GM21381 (cell line): ENCODE measurements around the gene GABRA5.

ENCODE experiments used
- ATAC-seq: cut with Tn5 transposase; IDR thresholded peaks from one replicate; pipeline ENCODE4 v1.9.1; 2021; ENCODE audit warnings: mild to moderate bottlenecking, moderate library complexity; ENCODE audit not compliant: unreplicated experiment

GABRA5 gene

DNA sequence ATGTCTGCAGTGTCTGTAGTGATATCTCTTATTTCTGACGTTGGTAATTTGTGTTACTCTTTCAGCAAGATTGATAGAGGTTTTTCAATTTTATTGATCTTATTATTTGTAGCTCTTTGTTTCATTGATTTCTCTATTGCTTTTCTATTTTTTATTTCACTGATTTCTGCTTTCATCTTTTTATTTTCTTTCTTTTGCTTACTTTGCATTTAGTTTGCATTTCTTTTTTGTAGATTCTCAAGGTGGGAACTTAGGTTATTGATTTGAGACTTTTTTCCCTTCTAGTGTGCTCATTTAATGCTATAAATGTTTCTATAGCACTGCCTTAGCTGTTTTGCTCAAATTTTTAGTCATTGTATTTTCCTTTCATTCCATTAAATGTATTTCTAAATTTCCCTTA lies 54.6 kb downstream of the GABRA5 start:
- ATAC-seq, result no peak

DNA sequence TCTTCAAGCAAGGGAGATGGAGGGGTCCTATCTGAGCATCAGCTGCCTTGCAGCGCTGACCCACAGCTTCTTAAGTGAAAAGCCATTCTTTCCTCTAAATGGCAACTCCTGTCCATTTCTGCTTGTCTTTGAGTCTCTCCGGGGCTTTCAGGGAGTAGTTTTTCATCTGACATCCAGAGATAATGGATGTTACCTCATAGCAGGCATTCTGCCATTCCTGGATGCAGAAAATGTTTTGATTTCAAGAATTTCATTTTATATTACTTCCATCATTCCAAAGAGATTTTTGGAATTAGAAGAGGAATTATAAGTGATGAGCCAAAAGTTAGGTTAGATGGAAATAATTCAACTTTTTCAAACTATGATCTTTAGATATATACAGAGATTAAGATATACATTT lies 59.2 kb downstream of the GABRA5 start:
- no peak for ATAC-seq

DNA sequence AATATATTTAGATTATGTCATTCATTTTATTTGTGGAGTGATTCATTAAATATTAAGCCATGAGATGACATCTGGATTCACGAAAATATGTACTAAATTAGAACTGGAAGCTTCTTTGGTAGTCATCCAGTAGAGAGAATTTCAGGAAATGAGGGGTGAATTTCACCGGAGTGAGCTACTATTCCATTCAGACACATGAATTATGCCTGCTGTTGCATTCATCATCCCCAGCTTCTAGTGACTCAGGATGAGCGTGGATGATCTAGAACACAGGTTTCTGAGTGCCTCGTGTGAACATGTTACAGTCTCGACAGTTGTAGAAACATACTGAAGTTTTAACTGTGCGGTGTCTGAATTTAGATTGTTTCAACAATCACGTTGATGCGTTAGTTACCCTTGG lies 61.2 kb downstream of the GABRA5 start:
- no peak for ATAC-seq

DNA sequence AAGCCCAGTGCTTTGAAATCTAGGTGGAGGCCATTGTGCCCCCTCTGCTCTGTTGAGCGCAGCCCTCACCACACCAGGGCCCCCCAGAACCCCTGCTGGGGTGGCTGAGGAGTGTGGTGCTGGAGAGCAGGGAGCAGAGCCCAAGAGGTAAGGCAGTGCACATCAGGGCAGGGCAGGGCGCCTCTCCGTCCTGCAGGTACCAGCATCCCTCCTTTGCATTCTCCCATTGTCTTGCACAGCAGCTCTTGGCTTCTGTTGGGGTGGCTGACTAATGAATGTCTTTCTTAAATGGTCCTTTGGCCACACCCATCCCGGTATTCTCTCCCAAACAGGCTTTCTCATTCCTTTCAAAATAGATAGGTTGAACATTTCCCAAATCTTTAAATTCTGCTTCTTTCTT lies 62.7 kb downstream of the GABRA5 start:
- no peak for ATAC-seq

DNA sequence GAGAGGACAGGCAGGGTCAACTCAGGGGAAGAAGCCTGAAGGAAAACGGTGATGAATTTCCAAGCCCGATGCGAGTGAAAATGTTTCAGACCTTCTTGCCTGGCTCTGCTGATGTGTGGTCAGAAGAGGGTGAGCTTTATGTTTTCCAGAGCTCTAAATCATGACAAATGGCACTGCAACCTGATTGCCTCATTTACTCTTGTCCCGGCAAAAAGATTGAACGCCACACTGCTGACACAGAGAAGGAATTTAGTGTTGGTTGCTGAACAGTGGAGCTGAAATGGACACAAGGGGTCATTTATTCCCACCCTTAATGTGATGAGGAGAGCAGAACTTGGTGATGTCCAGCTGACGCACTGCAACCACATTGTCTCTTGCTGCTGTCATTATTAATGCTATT lies 68.0 kb downstream of the GABRA5 start:
- no peak for ATAC-seq

DNA sequence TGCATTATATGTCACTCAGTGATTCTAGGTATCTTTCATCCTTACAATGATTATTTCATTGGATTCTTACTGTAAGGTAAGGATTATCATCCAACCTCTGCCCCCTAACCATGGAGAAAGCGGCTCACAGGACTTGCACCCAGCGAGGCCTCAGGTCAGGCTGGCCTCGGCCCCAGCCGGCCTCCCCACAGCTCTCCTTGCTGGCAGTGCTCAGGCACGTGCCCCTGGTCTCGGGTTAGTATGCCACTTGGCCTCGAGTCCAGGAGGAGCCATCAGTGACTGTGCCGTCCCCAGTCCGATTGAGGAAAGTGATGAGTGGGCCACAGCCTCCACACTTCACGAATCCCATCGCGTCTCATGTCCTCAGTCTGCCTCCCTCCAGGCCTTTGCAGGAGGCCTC lies 68.5 kb downstream of the GABRA5 start:
- no peak for ATAC-seq

DNA sequence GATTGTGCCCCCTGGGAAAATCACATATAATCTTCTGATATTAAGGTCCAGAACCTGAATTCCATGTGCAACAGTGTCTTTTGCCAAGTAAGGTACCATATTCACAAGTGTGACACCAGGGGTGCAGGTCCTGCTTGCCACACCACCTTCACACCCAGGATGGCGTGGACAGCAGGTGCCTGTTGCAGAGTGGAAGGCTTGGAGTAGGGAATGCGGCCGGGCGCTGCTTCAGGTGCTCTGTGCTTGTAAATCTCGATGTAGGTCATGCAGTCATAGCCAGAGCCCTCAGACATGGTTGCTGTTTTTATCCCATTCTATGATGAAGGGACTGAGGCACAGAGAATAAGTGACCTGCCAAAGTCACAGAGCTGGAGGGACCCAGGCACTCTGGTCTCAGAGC lies 69.6 kb downstream of the GABRA5 start:
- ATAC-seq, result no peak

DNA sequence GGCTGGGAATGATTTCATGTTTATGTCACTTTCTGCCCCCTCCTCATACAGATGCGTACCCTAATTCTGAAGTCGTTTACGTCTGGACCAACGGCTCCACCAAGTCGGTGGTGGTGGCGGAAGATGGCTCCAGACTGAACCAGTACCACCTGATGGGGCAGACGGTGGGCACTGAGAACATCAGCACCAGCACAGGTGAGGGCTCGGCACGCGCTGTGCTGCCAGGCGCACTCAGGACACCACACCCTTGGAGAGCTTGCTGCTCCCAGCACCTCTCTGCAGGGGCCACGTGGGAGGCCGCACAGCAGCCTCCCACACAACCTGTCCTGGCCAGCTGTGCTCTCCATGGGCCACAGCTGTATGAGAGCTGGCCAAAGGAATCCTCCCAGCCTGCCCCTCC lies 70.3 kb downstream of the GABRA5 start:
- ATAC-seq, result no peak

DNA sequence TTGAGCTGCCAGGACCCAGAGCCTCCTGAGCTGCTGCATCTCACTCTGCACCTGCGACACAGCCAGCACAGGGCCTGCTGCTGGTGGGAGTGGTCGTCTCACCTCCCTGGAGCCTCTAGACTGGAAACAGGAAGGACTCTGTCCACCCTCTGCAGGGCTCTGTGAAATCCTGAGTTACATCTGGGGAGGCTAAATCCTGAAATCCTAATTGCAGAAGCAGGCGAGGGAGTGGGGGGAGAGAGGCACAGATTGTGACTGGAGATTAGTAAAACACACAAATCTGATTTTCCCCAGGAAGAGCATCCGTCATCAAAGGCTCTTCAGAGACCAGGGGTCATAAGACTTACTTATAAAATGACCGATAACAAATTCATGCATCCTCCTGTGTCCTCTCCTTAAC lies 72.5 kb downstream of the GABRA5 start:
- no peak for ATAC-seq

DNA sequence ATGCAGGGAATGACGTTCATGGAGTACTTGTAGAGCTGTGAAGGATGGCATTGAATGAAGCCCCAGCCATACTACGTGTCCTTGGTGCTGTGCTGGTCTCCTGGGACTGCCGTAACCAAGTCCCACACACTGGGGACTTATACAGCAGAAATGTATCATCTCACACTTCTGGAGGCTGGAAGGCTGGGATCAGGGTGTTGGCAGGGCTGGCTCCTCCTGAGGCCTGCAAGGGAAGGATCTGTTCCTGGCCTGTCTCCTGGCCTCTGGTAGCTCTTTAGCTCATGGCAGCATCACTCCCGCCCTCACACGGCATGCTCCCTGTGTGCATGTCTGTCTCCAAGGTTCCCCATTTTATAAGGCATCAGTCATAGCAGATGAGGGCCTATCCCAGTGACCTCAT lies 74.6 kb downstream of the GABRA5 start:
- ATAC-seq, result no peak

DNA sequence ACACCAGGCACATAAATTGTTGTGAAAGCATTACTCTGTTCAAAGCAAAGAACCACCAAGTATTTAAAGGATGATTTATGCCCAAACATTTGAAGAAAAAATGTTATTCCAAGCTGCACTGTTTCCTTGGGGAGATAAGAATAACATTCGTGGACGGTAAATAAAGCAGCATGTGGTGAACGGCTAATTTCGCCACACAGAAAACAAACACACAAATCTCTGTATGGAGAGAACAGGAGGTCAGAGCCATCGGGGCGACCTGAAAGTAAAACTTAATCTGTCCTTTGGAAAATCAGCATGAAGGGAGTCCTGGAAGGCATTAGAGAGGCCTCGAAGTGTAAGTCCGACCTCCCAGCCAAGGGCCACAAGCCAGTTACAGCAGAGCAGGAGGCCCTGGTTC lies 77.0 kb downstream of the GABRA5 start:
- no peak for ATAC-seq

DNA sequence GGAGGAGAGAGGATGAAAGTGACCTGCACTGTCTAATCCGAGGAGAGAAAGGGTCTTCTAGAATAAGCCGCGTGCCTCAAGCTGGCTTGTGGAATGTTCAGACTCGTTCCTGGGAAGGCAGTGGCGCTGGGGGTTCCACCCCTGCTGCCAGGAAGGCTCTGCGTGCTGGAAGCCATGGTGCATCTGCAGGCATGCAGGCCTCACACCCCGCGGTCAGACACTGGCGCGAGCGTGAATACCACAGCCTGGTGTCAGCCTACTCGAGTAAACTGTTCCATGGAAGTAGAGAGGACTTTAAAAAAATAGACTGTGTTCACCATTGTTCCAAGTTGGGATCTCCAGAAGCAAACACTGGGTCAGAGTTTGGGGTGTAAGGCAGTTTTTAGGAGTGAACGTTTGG lies 78.2 kb downstream of the GABRA5 start:
- ATAC-seq, result no peak

DNA sequence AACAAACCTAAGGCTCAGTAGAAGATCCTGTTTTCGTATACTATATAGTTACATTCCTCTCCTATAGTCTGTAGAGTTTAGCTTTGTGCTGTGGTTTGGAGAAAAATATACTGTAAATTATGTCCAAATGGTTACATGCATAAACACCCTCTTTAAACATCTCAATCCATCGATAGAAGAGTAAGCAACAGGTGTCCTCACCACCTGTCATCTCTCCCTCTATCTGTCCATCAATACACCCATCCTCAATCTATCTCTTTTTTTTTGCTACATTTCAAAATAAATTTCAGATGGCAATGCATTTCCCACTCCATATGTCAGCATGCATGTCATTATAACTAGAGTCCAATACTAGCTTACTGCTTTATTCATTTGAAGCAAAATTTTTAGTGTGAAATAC lies 83.1 kb downstream of the GABRA5 start:
- no peak for ATAC-seq

DNA sequence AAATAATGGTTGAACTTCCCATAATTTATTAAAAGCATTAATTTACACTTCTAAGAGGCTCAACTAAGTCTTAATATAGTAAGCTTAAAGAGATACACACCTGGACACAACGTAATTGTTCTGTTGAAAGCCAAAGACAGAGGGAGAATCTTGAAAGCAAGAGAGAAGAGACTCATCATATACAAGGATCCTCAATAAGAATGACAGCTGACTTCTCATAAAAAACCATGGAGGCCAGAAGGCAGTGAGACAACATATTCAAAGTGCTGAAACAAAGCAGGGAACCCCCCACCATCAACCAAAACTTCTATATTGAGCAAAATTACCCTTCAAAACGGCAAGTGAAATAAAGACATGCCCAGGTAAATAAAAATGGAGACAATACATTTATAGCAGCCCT lies 87.5 kb downstream of the GABRA5 start:
- ATAC-seq, result no peak

DNA sequence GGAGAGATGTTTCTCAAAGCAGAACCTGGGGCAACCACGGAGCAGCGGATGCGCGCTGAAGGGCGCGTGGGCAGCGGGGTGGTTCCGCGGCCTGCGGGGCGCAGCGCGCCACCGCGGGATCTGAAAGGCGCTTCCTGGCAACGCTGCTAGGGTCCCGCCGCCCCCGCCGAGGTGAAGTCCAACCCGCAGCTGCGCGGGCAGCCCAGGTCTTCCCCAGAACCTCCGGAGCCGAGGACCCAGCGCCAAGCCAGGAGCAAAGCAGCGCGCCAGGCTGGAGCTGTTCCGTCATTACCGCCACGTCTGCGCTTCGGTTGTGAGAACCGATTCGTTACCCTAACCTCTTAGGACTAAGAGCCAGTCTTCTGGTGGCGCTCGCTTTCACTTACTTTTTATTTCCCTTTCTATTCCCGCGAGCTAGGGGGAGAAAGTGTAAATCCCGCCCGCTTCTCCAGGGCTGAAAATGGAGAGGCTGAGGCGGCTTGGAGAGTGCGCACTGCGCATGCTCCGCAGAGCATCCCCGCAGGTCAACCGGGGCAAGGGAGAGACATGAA lies 100.9 kb downstream of the GABRA5 start:
- no peak for ATAC-seq

DNA sequence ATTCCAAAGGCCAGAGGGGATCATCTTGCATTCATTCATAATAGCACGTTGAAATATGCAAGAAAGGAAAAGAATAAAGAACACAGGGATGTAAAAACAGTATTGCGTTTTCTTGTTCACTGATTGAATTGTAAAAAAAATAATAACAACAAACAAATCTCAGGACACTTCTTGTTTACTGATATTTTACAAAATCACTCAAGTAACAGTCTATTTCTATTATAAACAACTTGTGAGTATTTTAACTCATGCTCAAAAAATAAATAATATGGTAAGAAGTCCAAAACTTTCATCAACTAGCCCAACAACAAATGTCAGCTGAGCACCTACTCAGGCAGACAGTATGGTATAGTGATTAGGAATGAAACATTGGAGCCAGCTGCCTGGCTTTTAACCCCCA lies 101.9 kb downstream of the GABRA5 start:
- no peak for ATAC-seq

DNA sequence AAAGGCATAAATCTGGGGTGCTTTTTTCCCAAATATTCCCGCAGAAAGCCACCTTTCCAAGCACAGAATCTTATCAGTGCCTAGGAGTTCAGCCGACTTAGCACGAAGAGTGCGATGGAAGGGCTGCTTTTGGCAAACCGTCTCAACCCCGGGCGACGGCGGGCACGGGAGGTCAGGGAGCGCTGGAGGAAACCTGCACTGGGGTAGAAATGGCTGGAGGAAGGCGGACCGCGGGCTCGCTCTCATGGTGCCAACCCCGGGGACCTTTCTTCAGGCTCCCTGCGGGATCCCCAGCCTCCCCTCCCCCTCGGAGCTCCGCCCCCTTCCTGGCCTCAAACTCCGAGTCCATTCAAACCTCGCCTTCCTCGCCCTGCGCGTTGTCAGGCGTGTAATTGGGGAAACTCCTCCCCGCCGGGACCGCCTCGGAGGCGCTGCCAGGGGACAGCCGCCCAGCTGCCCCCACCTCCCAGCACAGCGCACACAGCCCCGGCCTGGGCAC lies 103.9 kb downstream of the GABRA5 start, which contains the start of gene GABRG3:
Gene GABRG3 (plus strand): TSS at position 470 of the 499 bp plus-strand sequence.
- no peak for ATAC-seq

DNA sequence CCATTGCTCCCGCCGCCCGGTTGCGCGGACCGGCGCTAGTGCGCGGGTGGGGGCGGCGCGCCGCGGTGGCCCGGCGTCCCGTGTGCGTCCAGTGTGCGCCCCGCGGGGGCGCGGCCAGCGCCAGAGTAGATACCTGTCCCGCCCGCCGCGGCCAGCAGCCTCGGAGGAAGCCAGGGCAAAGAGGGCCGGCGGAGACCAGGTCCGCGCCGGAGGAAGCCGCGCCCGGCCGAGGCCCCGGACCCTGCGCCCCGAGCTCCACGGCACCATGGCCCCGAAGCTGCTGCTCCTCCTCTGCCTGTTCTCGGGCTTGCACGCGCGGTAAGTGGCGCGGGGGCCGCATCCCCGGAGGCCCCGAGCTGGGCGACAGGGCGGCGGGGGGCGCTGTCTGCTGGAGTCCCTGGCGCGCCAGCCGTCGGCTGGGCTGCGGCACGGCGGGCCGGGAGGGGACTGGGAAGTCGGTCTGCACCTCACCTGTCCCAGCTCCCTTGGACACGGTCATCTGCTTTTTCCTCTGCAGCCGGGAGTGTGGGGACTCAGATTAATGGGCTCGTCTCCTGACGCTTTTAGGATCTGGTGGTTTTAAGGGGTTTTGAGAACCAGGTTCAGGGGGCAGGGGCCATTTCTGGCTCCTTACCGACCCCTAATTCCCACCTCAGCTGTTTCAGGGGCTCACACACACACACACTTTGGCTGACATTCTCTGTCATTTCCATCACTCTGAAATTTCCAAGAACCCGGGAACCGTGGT lies 104.6 kb downstream of the GABRA5 start:
- no peak for ATAC-seq

DNA sequence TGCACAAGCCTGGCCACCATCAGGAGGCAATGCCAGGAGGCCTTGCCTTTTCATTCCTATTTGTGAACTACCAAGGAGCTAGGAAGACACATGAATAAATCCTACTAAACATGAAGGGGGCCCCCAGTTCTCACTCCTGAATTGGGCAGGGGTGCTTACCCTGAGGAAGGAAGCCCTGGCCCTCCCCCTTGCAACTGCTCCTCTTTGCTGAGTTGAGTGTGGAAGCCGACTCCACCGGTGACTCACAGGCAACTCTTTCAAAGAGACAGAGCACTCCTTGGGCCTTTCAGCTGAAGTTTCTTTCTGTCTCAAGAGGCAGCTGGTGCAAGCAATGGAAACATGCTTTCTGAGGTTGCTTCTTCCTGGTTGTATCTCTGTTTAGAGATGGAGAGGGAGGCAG lies 105.8 kb downstream of the GABRA5 start:
- ATAC-seq, result no peak

DNA sequence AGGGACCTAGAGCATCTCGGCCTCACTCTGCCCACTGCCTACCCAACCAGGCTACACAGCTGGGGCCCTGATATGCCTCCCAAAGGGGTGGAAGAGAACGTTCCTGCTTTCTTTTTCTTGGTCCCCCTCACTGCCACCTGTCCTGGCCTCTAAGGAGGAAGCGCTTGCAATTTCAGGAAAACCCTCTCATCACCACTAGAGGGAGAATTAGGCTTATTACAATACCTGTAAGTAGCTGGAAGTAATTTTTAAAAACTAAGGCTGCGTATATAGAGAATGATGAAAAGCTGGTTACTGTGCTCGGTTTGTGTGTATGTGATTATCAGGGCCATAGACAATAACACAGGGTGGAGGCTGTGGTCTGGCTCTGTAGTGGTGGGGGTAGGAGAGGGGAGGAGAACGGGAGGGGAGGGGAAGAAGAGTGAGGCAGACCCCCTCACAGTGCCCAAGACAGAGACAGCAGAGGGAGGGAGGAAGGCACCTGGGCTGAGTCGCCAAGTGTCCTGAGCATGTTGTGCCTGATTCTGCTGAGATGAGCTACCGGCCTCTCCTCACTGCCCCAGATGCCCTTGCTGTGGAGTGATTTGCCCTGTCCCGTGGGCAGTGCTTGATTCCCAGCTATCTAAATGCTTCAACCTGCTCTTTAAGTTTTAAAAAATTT lies 107.4 kb downstream of the GABRA5 start:
- ATAC-seq, result no peak

DNA sequence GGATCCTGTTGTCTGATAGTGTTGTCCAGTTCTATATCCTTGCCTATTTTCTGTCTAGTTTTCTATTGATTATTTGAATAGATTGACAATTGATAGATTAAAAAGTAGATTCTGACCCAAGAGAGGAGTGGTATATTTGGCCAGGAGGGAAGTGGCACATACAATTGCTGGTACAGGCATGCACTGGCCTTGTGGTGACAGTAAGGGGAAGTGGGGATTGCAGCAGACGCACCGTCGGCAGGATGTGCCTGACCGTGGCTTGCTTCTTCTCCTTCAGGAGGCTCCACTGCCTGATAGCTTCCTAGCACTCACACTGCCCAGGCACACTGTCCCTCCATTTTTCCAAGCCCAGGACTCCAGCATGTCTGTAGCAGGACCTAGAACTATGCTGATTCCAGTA lies 114.6 kb downstream of the GABRA5 start:
- no peak for ATAC-seq

DNA sequence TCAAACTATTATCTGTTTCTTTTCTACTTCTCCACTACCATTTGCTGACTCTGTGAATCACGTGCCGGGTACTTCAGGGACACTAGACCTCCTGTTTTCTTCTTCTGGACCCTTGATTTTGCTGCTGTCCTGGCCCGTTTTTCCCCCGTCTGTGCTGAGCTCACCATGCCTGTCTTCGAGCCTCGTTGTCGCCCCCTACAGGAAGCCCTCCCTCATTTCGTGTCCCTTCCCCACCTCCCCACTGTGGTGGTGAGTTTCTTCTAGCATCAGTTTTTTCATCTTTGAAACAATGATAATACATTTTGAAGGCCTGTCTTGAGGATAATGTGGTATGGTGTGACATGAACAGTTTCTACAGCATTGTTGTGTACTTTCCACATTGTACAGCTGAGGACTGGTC lies 117.0 kb downstream of the GABRA5 start:
- no peak for ATAC-seq
